GM23338 (cell line): Measurements from ENCODE around the gene PRCC.

ENCODE experiments used
- CREB1 ChIP-seq: fragments of 250-450 bp; sonication (Bioruptor Pico); IDR thresholded peaks from 2 replicates; pipeline ENCODE4 v1.5.0; 2020; ENCODE audit warnings: low read depth, mild to moderate bottlenecking, moderate library complexity
- CTCF ChIP-seq, 2 experiments: fragments of 200-600 bp in 1 of 2; sonication (generic) in 1 of 2; conservative IDR thresholded peaks; 2 replicates each; pipeline versions ENCODE4 v1.5.1 to v1.6.1; 2016 to 2017; ENCODE audit warnings: antibody characterized with exemption in 2 of 2, low read depth in 2 of 2, mild to moderate bottlenecking in 2 of 2, moderate library complexity in 1 of 2
- ETS1 ChIP-seq: IDR thresholded peaks from 2 replicates; pipeline ENCODE4 v1.6.1; 2016; ENCODE audit warnings: antibody characterized with exemption
- POLR2AphosphoS5 ChIP-seq: IDR thresholded peaks from 2 replicates; pipeline ENCODE4 v1.6.1; 2016; ENCODE audit warnings: antibody characterized with exemption, low read depth

GRCh38 chr1:156765666-156766065, 1.7 kb upstream of the PRCC start:
- no peak for TF ChIP-seq CTCF (conservative IDR thresholded peaks at IDR 0.05; ENCODE audit: low read depth in 2 of 2)
- TF ChIP-seq POLR2AphosphoS5: no peak
- TF ChIP-seq CREB1 (CRISPR knock-in tag): no peak
- no peak for TF ChIP-seq ETS1
